Measurements from ENCODE around the gene RHOT1. TPM values are rescaled to one million over a fixed set of nuclear protein-coding genes. Genes with fewer than 3 reads are reported as not detected.

RHOT1 gene
- total and polyA plus RNA-seq, 2 donors (not counting 3 experiments of a cell fraction or from before 2014, with no cell fraction given) = 23.5 to 28.8 TPM

DNA sequence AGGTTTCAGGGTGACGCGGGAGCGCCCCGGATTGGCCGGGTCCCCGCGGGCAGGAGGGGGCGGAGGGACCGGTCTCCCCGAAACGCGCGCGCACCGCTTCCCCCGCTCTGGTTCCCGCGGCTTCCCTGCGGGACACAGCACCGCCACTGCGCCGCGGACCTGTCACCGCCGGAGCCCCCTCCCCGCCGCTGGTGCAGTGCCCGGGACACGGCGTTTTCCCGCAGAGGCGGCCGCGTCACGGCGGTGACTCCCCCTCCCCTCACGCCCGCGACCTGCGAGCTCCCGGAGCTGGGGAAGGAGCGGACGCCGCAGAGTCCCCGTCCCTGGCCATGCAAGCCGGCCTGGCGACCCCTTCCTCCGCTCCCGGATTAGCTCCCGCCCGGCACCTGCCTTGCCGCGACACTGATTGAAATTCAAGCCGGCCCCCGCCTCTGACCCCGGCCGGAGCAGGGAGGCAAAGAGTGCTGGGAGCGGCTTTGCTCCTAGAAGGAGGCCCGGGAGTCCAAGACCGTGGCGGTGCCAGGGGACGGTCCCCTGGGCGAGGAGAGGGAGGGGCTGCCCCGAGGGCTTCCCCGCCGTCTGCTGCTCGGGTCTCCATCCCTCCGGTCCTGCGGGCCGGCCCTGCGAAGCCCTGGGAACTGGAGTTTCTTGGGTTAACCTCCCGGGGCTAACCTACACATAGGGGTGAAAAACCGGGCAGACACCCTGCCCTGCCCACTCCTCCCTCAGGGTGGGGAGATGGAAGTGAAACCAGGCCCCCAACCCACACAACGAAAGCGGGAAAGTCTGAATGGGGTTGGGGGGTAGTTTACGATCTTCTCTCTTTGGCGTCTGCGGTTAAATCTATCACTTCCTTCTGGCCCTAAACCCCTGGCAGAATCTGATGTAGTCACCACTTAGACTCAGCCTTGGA, 124.3 kb downstream of the RHOT1 start:
- Histone ChIP-seq H4K20me1 (replicated peaks; ENCODE audit: control insufficient read depth, extremely low read depth, insufficient read depth, low read length) (no peaks in the 10 kb centered on the region), H3K4me2 (ENCODE audit: insufficient read depth, low read length) (peak overlapping the region; percentile 71), H3K4me3 (replicated peaks in 1 of 3; ENCODE audit: insufficient read depth in 1 of 3, low read depth in 1 of 3, low read length in 3 of 3) (peak overlapping the region; percentile 12 to 41 (median 27)), H2AFZ (ENCODE audit: low read depth, low read length) (peak overlapping the region; percentile 18), H3K9me3 (replicated peaks; ENCODE audit: control insufficient read depth, insufficient read depth, low read length) (no peaks in the 10 kb centered on the region), H3K27me3 (ENCODE audit: control insufficient read depth in 2 of 2, insufficient read depth in 2 of 2, low read length in 2 of 2) (peaks cover 59 to 76% of the 10 kb centered on the region in 2 experiments), H3K27ac (ENCODE audit: insufficient read depth, low read depth, low read length) (no peak overlapping the region), H3K36me3 (ENCODE audit: control insufficient read depth in 2 of 2, extremely low read depth in 1 of 2, insufficient read depth in 2 of 2, low read length in 2 of 2) (no peaks in the 10 kb centered on the region), H3K79me2 (ENCODE audit: control insufficient read depth, insufficient read depth, low read length) (no peaks in the 10 kb centered on the region), H3K4me1 (ENCODE audit: control insufficient read depth, extremely low read depth, insufficient read depth, low read length) (peaks cover 10% of the 10 kb centered on the region), H3K9ac (replicated peaks; ENCODE audit: extremely low read depth, insufficient read depth, low read length) (no peak overlapping the region), H3K9me1 (replicated peaks; ENCODE audit: control insufficient read depth, extremely low read depth, insufficient read depth, low read length) (no peaks in the 10 kb centered on the region)
- intact Hi-C loops (cut with micrococcal nuclease) (no loop called here), dilution Hi-C loops (cut with MboI; ENCODE audit: extremely low pct_ligation_motif_present, low sequenced_read_pairs) (no loop called here)
- ChIA-PET POLR2A (no interaction called here), CTCF (interaction anchor here (2.0 kb wide), 1 partner anchor 13 kb away, joined by 7 read pairs; no protein-coding TSS in a partner anchor)
- FAIRE-seq = no peak
- no TSS peak for BruUV-seq (replicated peaks)
- peak; percentile 98 for TF ChIP-seq EZH2 (IDR thresholded peaks at IDR 0.05; ENCODE audit: borderline replicate concordance, low read depth, low read length, severe bottlenecking)
- no peak for TF ChIP-seq POLR2A (IDR thresholded peaks at IDR 0.05; ENCODE audit: low read depth, low read length)
- no peak for DNase-seq (ENCODE audit: low read depth, low spot score)

DNA sequence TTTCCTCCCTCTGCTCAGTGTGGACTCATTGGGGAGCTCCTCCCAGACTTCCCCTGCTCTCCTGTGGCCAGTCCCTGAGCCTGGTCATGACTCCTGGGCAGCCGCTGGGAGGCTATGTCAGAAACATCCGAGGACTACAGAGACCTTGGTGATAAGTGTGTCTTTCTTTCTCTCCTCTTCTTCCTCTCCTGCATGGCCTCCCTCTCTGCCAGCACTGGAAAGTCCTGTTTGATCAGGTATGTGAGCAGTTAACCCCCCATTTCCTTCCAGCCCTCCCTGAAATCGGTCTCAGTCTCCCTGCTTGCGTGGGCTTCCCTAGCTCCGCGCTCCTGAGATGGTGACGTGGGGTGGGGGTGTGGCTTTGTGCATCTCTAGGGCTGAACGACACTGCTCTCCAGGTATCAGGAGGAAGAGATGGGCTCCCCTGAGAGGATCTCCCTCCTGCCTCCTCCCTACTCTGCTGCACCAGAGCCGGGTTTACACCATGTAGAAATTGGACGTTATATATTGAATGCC, 125.4 kb downstream of the RHOT1 start:
- intact Hi-C loops (cut with micrococcal nuclease) = no loop called here
- peaks cover 10% of the 10 kb centered on the region for H3K4me1 ChIP-seq (ENCODE audit: control insufficient read depth, extremely low read depth, insufficient read depth, low read length)
- no peak overlapping the region for H3K27ac ChIP-seq (ENCODE audit: insufficient read depth, low read depth, low read length)
- H3K4me3 ChIP-seq (replicated peaks in 1 of 3; ENCODE audit: insufficient read depth in 1 of 3, low read depth in 1 of 3, low read length in 3 of 3) = no peak overlapping the region
- TF ChIP-seq, protein P1, sequence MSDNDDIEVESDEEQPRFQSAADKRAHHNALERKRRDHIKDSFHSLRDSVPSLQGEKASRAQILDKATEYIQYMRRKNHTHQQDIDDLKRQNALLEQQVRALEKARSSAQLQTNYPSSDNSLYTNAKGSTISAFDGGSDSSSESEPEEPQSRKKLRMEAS (IDR thresholded peaks at IDR 0.05; ENCODE audit: insufficient read depth, insufficient read length) = no peak
- no peak for TF ChIP-seq FOS (IDR thresholded peaks at IDR 0.05; ENCODE audit: borderline replicate concordance, insufficient read depth, low read length)
- no peak for TF ChIP-seq EZH2 (IDR thresholded peaks at IDR 0.05; ENCODE audit: borderline replicate concordance, low read depth, low read length, severe bottlenecking)
- TF ChIP-seq, protein P2, sequence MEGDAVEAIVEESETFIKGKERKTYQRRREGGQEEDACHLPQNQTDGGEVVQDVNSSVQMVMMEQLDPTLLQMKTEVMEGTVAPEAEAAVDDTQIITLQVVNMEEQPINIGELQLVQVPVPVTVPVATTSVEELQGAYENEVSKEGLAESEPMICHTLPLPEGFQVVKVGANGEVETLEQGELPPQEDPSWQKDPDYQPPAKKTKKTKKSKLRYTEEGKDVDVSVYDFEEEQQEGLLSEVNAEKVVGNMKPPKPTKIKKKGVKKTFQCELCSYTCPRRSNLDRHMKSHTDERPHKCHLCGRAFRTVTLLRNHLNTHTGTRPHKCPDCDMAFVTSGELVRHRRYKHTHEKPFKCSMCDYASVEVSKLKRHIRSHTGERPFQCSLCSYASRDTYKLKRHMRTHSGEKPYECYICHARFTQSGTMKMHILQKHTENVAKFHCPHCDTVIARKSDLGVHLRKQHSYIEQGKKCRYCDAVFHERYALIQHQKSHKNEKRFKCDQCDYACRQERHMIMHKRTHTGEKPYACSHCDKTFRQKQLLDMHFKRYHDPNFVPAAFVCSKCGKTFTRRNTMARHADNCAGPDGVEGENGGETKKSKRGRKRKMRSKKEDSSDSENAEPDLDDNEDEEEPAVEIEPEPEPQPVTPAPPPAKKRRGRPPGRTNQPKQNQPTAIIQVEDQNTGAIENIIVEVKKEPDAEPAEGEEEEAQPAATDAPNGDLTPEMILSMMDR (IDR thresholded peaks at IDR 0.05; ENCODE audit: extremely low read depth in 1 of 2, insufficient read depth in 1 of 2, low read depth in 1 of 2, low read length in 2 of 2) = no peak
- TF ChIP-seq JUN (IDR thresholded peaks at IDR 0.05; ENCODE audit: borderline replicate concordance, insufficient read depth, insufficient read length, low read depth) = no peak
- no peak for TF ChIP-seq MYC (IDR thresholded peaks at IDR 0.05; ENCODE audit: low read depth, low read length)
- no peak for TF ChIP-seq GATA2 (IDR thresholded peaks at IDR 0.05; ENCODE audit: insufficient read depth, insufficient read length, low read depth, low read length)
- no peak for TF ChIP-seq POLR2A (IDR thresholded peaks at IDR 0.05; ENCODE audit: low read depth, low read length)
- no peak for TF ChIP-seq POLR2AphosphoS5 (IDR thresholded peaks at IDR 0.05; ENCODE audit: insufficient read depth, low read depth, low read length)
- FAIRE-seq (no peak), DNase-seq (ENCODE audit: low read depth, low spot score) (no peak)
- H3K27me3 ChIP-seq (ENCODE audit: control insufficient read depth in 2 of 2, insufficient read depth in 2 of 2, low read length in 2 of 2) = peaks cover 55 to 70% of the 10 kb centered on the region in 2 experiments
- no peaks in the 10 kb centered on the region for H4K20me1 ChIP-seq (replicated peaks; ENCODE audit: control insufficient read depth, extremely low read depth, insufficient read depth, low read length)
- no peaks in the 10 kb centered on the region for H3K9me3 ChIP-seq (replicated peaks; ENCODE audit: control insufficient read depth, insufficient read depth, low read length)
- H2AFZ ChIP-seq (ENCODE audit: low read depth, low read length) = no peak overlapping the region
- no peaks in the 10 kb centered on the region for H3K9me1 ChIP-seq (replicated peaks; ENCODE audit: control insufficient read depth, extremely low read depth, insufficient read depth, low read length)
- H3K36me3 ChIP-seq (ENCODE audit: control insufficient read depth in 2 of 2, extremely low read depth in 1 of 2, insufficient read depth in 2 of 2, low read length in 2 of 2) = no peaks in the 10 kb centered on the region
- BruUV-seq (replicated peaks) = no TSS peak
- dilution Hi-C loops (cut with MboI; ENCODE audit: extremely low pct_ligation_motif_present, low sequenced_read_pairs) = no loop called here
- ChIA-PET POLR2A (no interaction called here), CTCF (interaction anchor here (1.0 to 2.0 kb wide), 2 partner anchors 14 to 43 kb away, joined by 3 to 7 read pairs; no protein-coding TSS in a partner anchor)
- H3K79me2 ChIP-seq (ENCODE audit: control insufficient read depth, insufficient read depth, low read length) = no peaks in the 10 kb centered on the region
- H3K9ac ChIP-seq (replicated peaks; ENCODE audit: extremely low read depth, insufficient read depth, low read length) = no peak overlapping the region
- no peak overlapping the region for H3K4me2 ChIP-seq (ENCODE audit: insufficient read depth, low read length)

Measured in endothelial cell of umbilical vein (primary cell).